Neural cell (in vitro differentiated cells): ENCODE results near the gene COLEC12. TPM values are rescaled to one million over a fixed set of nuclear protein-coding genes. Genes with fewer than 3 reads are reported as not detected.

ENCODE experiments used
- H2AFZ ChIP-seq: fragments of 200-600, 300-800 bp; sonication (generic), shearing (Covaris generic); 2 replicates; pipeline ENCODE4 v1.6.0; 2014; ENCODE audit warnings: low read depth, mild to moderate bottlenecking, antibody characterized with exemption, low read length, moderate library complexity
- H3F3A ChIP-seq: fragments of 200-600 bp; shearing (Covaris generic); 2 replicates; pipeline ENCODE4 v1.6.1; 2016; ENCODE audit warnings: mild to moderate bottlenecking, moderate library complexity, mixed read lengths, antibody characterized with exemption, low read length; ENCODE audit not compliant: insufficient read depth, poor library complexity, severe bottlenecking
- H3K27ac ChIP-seq: fragments of 200-600, 300-800 bp; sonication (generic), shearing (Covaris generic); 2 replicates; pipeline ENCODE4 v1.5.1; 2014; ENCODE audit warnings: mild to moderate bottlenecking, low read length, moderate library complexity
- H3K27me3 ChIP-seq: fragments of 300-800, 200-600 bp; sonication (generic), shearing (Covaris generic); 2 replicates; pipeline ENCODE4 v1.6.0; 2014; ENCODE audit warnings: mild to moderate bottlenecking, low read depth, low read length, moderate library complexity; ENCODE audit not compliant: insufficient read depth
- H3K36me3 ChIP-seq: fragments of 300-800, 200-600 bp; sonication (generic), shearing (Covaris generic); 2 replicates; pipeline ENCODE4 v1.5.1; 2014; ENCODE audit warnings: mild to moderate bottlenecking, antibody characterized with exemption, low read length, moderate library complexity; ENCODE audit not compliant: insufficient read depth
- H3K4me2 ChIP-seq: fragments of 300-800, 200-600 bp; sonication (generic), shearing (Covaris generic); 2 replicates; pipeline ENCODE4 v1.6.0; 2014; ENCODE audit warnings: mild to moderate bottlenecking, low read length
- H3K4me3 ChIP-seq: fragments of 300-800, 200-600 bp; sonication (generic), shearing (Covaris generic); 2 replicates; pipeline ENCODE4 v1.5.1; 2014; ENCODE audit warnings: mild to moderate bottlenecking, low read length, moderate library complexity
- H3K79me2 ChIP-seq: fragments of 200-600 bp; shearing (Covaris generic); replicated peaks from 2 replicates; pipeline ENCODE4 v1.6.0; 2014; ENCODE audit warnings: mild to moderate bottlenecking, low read length, moderate library complexity; ENCODE audit not compliant: insufficient read depth
- H3K9ac ChIP-seq: fragments of 300-800, 200-600 bp; sonication (generic), shearing (Covaris generic); 2 replicates; pipeline ENCODE4 v1.6.1; 2016; ENCODE audit warnings: mild to moderate bottlenecking, low read length, mixed read lengths
- H3K9me2 ChIP-seq: fragments of 200-600 bp; shearing (Covaris generic); 2 replicates; pipeline ENCODE4 v1.6.1; 2016; ENCODE audit warnings: mild to moderate bottlenecking, low read length, mixed read lengths; ENCODE audit not compliant: insufficient read depth
- H3K9me3 ChIP-seq: fragments of 200-600, 300-800 bp; sonication (generic), shearing (Covaris generic); 2 replicates; pipeline ENCODE4 v1.6.1; 2016; ENCODE audit warnings: mild to moderate bottlenecking, mixed run types, low read length, moderate library complexity, mixed read lengths
- H4K20me1 ChIP-seq: fragments of 200-600 bp; shearing (Covaris generic); 2 replicates; pipeline ENCODE4 v1.6.1; 2016; ENCODE audit warnings: mild to moderate bottlenecking, mixed run types; ENCODE audit not compliant: insufficient read depth
- CTCF ChIP-seq: fragments of 450-650 bp; IDR thresholded peaks from 2 replicates; pipeline ENCODE4 v1.5.1; 2014; ENCODE audit warnings: antibody characterized with exemption, mild to moderate bottlenecking, moderate library complexity; ENCODE audit not compliant: poor library complexity, severe bottlenecking
- EP300 ChIP-seq: fragments of 450-650 bp; conservative IDR thresholded peaks from 2 replicates; pipeline ENCODE4 v1.6.1; 2014; ENCODE audit warnings: antibody characterized with exemption, mild to moderate bottlenecking, moderate library complexity; ENCODE audit not compliant: poor library complexity, severe bottlenecking
- EZH2 ChIP-seq: fragments of 200-600, 300-800 bp; shearing (Covaris generic), sonication (generic); IDR thresholded peaks from 2 replicates; pipeline ENCODE4 v1.6.1; 2014; ENCODE audit warnings: antibody characterized with exemption, low read length, borderline replicate concordance, mild to moderate bottlenecking; ENCODE audit not compliant: insufficient read depth, poor library complexity, severe bottlenecking
- MXI1 ChIP-seq: fragments of 450-650 bp; conservative IDR thresholded peaks from 2 replicates; pipeline ENCODE4 v1.6.1; 2014; ENCODE audit warnings: antibody characterized with exemption, mild to moderate bottlenecking; ENCODE audit not compliant: poor library complexity, severe bottlenecking
- POLR2AphosphoS5 ChIP-seq: IDR thresholded peaks from 2 replicates; pipeline ENCODE4 v1.6.1; 2012
- RAD21 ChIP-seq: fragments of 450-650 bp; conservative IDR thresholded peaks from 2 replicates; pipeline ENCODE4 v1.6.1; 2014; ENCODE audit warnings: antibody characterized with exemption, mild to moderate bottlenecking, moderate library complexity
- REST ChIP-seq: IDR thresholded peaks from 2 replicates; pipeline ENCODE4 v1.6.1; 2012; ENCODE audit warnings: borderline replicate concordance
- SMC3 ChIP-seq: fragments of 450-650 bp; conservative IDR thresholded peaks from 2 replicates; pipeline ENCODE4 v1.6.1; 2014; ENCODE audit warnings: antibody characterized with exemption, mild to moderate bottlenecking, moderate library complexity; ENCODE audit not compliant: poor library complexity
- TAF1 ChIP-seq: IDR thresholded peaks from 2 replicates; pipeline ENCODE4 v1.6.1; 2012; ENCODE audit warnings: low read depth
- polyA plus RNA-seq: library from polyadenylated mRNA; depleted of rRNA; stranded (reverse); fragments of >200 nt; gene quantifications from 2 replicates; pipeline ENCODE4 v1.2.3, GENCODE V29; 2014

Gene COLEC12
- polyA plus RNA-seq, 1 donor from 2014 or later = 0.42 TPM

- Histone ChIP-seq H3K27me3 (no peaks in the 10 kb centered on the region), H3K27ac (no peak overlapping the region), H4K20me1 (no peaks in the 10 kb centered on the region), H3K9me3 (no peaks in the 10 kb centered on the region), H2AFZ (no peak overlapping the region), H3K4me2 (no peak overlapping the region), H3K36me3 (no peaks in the 10 kb centered on the region), H3K9ac (no peak overlapping the region), H3K79me2 (no peaks in the 10 kb centered on the region), H3F3A (no peaks in the 10 kb centered on the region), H3K4me3 (no peak overlapping the region), H3K9me2 (no peaks in the 10 kb centered on the region)
- no peak for TF ChIP-seq CTCF
- TF ChIP-seq RAD21 = no peak
- TF ChIP-seq REST = no peak
- no peak for TF ChIP-seq MXI1
- no peak for TF ChIP-seq POLR2AphosphoS5
- no peak for TF ChIP-seq TAF1
- no peak for TF ChIP-seq EZH2
- TF ChIP-seq EP300 = no peak
- TF ChIP-seq SMC3 = no peak
These were observed 107.5 kb downstream of the COLEC12 start for GRCh38 chr18:392928-393573.

- TF ChIP-seq SMC3 (no peak), EZH2 (no peak), EP300 (no peak), MXI1 (no peak), REST (no peak), POLR2AphosphoS5 (no peak), TAF1 (no peak), CTCF (no peak), RAD21 (no peak)
- Histone ChIP-seq H3K9ac (no peak overlapping the region), H3K9me3 (no peaks in the 10 kb centered on the region), H2AFZ (no peak overlapping the region), H3K4me3 (no peak overlapping the region), H3K36me3 (no peaks in the 10 kb centered on the region), H3K27me3 (no peaks in the 10 kb centered on the region), H3F3A (no peaks in the 10 kb centered on the region), H4K20me1 (no peaks in the 10 kb centered on the region), H3K27ac (no peak overlapping the region), H3K9me2 (no peaks in the 10 kb centered on the region), H3K4me2 (no peak overlapping the region), H3K79me2 (no peaks in the 10 kb centered on the region)
These were observed 109.6 kb downstream of the COLEC12 start for GRCh38 chr18:390741-391478.
